Measurements from ENCODE around the gene INHBA.

INHBA gene

DNA sequence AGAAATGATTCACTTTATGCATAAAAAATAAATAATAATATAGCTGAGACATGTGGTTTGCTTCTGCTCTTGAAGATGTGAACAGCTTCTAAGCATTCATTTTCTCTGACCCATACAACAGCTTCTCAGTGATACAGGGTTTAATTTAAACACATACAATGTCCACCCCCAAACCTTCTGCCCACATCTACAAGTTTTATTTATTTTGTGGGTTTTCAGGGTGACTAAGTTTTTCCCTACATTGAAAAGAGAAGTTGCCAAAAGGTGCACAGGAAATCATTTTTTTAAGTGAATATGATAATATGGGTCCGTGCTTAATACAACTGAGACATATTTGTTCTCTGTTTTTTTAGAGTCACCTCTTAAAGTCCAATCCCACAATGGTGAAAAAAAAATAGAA lies 17.2 kb downstream of the INHBA start:
- no peak for DNase-seq

- DNase-seq, result no peak
These were observed 20.5 kb downstream of the INHBA start for GRCh38 chr7:41682422-41682821.

DNA sequence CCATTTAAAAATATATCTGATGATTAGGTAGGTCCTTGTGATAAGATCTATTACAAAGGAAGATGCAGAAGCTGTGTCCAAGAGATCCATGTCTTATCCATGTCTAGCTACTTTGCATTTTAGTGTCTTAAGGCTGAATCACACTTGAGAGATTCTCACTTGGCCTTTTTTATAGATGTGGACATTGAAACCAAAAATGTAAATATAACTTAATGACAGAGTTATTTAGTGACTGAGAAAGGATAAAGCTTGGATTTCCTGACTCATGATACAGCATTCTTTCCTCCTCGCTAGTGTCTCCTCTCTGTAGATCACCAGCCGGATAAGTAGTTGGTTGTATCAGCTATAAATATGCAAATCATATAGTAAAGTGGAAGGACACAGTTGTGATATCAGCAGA lies 23.3 kb downstream of the INHBA start:
- DNase-seq, result no peak

DNA sequence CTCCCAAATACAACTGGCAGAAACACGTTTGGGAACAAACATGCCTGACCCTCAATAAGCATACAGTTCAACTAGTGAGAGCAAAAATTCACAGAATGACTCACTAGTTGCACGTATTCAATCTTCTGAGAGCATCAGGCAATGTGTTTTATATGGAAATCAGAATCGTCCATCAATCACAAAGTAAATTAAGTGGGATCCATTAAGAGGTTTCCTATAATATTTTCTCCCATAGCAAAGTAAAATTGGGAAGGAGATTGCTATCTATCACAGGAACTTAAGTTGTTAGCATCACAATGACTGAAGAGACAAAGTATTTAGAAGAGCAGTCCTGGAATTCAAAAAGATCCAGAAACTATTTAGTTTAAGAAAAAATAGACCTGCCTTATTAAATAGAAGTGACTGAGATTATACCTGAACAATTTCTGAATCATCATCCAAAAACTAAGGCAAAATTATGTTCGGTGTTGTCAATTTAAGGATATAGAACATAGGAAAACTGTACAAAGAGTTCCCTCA lies 28.3 kb downstream of the INHBA start:
- no peak for DNase-seq

GRCh38 chr7:41661596-41661995 lies 41.3 kb downstream of the INHBA start:
- DNase-seq, result no peak

DNA sequence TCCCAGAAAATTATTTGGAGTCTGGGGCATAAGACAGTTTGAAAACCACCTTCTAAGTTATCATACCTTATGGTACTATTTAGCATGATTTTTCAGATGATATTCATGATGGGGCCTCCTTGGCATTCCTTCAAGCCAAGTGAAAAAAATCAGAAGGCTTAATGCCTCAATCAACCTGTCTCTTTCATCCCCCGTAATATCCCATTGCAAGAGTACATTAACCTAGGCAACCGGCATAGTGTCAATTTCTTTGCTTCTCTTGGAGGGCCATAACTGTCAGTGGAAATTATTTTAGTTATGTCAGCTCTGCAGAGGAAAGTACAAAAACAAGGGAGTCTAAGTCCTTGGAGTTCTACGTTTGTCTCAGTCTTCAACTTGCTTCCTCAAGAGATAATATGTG lies 43.4 kb downstream of the INHBA start:
- DNase-seq, result no peak

DNA sequence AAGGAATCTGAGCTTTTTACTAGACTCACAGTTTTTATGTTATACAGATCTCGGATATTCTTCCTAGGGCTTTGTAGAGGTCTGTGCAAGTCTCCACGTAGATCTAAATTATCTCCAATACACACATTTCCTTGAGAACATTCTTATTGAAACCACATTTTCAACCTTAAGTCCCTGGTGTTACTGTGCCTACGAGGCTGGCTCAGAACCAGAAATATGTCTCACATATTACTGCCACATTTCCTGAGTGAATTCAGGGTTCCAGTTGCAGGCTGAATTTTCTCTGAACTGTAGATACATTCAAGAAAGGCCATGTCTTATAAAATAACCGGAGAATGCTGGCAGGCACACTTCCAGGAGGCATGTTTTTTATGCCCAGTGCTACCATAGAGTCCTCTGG lies 46.5 kb downstream of the INHBA start:
- no peak for DNase-seq

DNA sequence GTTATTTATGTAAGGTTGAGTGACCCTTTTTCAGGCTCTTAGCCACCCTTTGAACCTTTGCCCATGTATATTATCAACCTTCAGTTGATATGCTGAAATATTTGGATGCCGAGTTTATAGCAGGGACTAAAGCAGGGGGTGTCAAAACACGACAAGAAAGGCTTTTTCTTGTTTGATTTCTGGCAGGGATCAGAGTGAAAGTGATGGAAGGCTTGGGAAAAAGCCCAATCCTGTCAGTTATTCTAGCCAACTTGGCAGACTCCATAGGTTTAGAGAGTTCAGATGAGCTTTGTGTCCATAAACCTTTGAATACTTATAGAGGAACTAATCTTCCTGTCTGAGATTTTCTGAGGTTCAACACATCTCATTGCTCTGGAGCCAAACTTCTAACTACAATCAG lies 47.5 kb downstream of the INHBA start:
- no peak for DNase-seq

DNA sequence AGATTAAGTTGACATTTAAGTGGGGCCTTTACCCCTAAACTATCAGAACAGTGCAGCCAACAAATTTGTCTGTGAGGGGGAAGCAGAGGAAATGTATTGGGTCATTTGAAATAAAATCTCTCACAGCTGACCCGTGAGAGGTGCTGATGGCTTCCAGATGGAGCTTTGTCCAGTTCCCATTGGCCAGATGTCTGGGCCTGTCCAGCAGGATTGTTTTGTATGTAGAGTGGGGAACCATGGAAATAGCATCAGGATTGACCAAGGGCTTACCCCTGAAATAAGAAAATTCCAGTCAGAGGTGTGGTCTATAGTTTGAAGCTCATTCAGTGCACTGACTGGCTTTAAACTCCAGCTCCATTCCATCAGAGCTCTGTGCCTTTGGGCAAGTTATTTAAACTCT lies 50.6 kb downstream of the INHBA start:
- DNase-seq, result no peak

DNA sequence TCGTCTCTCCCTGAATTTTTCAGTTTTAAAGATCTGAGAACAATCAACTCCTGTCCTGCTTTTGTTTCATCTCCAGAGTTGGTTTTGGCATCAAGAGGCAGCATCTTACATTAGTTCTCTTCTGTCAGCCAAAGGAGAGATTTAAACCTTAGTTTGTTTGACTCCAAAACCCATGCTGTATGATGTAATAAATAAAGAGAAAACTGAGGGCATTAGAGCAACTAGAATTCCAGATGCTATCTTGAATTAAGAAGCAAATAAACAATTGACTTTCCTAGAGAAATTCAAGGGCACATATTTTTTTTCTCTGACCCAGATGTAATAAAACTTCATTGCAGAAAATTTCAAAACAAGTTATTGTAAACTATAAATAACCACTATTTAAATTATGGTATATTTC lies 54.4 kb downstream of the INHBA start:
- no peak for DNase-seq

DNA sequence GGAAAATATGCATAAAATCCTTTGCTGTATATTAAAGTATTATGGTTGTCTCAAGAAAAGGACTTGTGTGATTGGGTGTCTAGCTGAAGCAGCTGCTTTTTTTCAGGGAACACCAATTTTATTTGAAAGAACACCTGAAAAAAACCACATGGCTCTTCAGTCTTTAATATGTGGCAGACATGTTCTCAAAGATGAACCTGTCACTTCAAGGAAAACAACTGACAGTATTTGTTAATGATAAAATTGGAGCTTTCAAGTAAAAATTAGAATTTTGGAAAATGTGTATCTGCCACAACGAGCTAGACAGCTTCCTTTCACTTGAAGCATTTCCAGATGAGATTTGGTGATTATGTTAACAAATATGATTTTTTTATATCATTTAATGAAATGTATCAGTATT lies 59.3 kb downstream of the INHBA start:
- DNase-seq, result no peak

DNA sequence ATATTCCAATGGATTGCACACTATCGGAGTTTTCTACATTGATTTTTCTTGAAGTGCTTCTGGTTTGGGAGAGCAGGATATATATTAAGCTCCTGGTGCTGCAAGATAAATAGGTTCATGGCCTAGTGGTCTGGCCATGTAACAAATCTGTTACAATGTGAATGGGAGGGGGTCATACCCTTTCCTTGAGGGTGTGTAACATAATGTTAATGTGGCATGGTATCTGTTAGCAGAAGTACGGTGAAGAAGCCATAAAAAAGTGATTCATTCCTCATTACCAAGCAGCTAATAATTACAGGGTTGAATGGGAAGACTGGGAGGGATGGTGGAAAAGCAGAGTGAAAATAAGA lies 61.2 kb downstream of the INHBA start:
- no peak for DNase-seq

DNA sequence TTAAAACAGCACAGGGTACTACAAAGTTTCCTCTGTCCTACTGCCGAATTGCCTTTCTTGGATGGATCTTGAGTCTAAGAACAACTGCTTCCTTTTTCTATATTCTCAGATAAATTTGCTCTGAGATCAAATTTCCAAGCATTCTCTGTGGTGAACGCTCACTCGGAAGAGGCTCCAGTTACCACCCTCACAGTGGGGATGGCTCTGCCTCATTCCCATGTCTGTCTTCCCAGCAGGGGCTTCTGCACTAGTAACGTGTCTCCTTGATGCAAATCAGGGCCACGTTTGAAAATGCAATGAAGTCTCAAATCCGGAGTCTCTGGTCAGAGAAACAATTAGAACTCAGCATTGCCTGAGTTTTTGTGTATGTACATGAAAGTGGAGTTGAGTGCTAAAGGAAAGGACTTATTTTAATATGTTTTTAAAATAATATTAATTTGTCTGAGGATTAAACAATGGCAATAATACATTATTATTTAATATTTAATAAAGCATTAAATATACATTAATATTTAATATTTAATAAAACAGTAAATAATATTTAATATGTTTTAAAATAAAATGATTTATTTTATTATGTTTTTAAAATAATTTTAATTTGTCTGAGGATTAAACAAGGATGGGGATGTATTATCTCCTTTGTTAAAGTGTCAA lies 61.8 kb downstream of the INHBA start:
- DNase-seq, result no peak

- no peak for DNase-seq
These were observed 62.4 kb downstream of the INHBA start for GRCh38 chr7:41640487-41640886.

DNA sequence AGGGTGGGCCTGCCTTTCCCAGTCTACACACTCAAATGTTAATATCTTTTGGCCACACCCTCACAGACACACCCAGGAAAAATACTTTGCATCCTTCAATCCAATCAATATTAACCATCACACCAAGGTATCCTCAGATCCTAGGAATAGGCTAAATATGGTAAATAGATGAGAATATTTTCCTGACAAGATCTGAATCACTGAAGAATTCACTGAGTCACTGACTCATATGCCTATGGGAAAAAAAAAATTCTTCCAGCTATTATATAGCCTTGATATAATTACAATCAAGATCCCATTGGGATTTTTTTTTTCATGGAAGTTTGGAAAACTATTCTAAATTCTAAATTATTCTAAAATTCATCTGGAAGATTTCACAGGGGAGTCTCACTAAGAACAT lies 65.8 kb downstream of the INHBA start:
- no peak for DNase-seq
